Stomach (tissue), 9 donors: ENCODE measurements around the gene LHX1. TPM values are rescaled to one million over a fixed set of nuclear protein-coding genes. Genes with fewer than 3 reads are reported as not detected.

ENCODE experiments used
- DNase-seq, 2 donors: peaks; one replicate each; pipeline versions ENCODE4 v3.0.0 to v3.0.0-alpha.2; 2013 to 2019
- H3K27ac ChIP-seq, 5 donors: fragments of 200-600 bp in 4 of 5; sonication (generic) in 4 of 5; one replicate each; pipeline ENCODE4 v1.5.1; 2013 to 2019; ENCODE audit warnings: mild to moderate bottlenecking in 1 of 5, moderate library complexity in 1 of 5
- H3K27me3 ChIP-seq, 3 donors: fragments of 200-600 bp; sonication (generic); one replicate each; pipeline ENCODE4 v1.5.1; 2017 to 2019; ENCODE audit warnings: mixed run types in 1 of 3
- H3K36me3 ChIP-seq, 4 donors: fragments of 200-600 bp; sonication (generic); 1 replicate in 3 of 4; 2 replicates in 1 of 4; pipeline ENCODE4 v1.5.1; 2016 to 2019
- H3K4me1 ChIP-seq, 4 donors: fragments of 200-600 bp; sonication (generic); one replicate each; pipeline ENCODE4 v1.5.1; 2016 to 2019
- H3K4me3 ChIP-seq, 4 donors: fragments of 200-600 bp; sonication (generic) in 3 of 4; one replicate each; pipeline ENCODE4 v1.5.1; 2016 to 2019; ENCODE audit warnings: mild to moderate bottlenecking in 1 of 4
- H3K9me3 ChIP-seq, 4 donors: fragments of 200-600 bp; sonication (generic); one replicate each; pipeline ENCODE4 v1.5.1; 2016 to 2019
- EP300 ChIP-seq: sonication (generic); formaldehyde crosslinking; IDR thresholded peaks from one replicate; pipeline ENCODE4 v1.6.1; 2017; ENCODE audit warnings: antibody characterized with exemption
- POLR2A ChIP-seq, 4 donors: fragments of 450-650 bp; IDR thresholded peaks; one replicate each; pipeline ENCODE4 v1.6.1; 2016; ENCODE audit warnings: antibody characterized with exemption in 4 of 4, control low read depth in 2 of 4, mild to moderate bottlenecking in 1 of 4, moderate library complexity in 1 of 4
- POLR2AphosphoS5 ChIP-seq, 3 donors: sonication (generic); formaldehyde crosslinking; IDR thresholded peaks; one replicate each; pipeline ENCODE4 v1.6.1; 2016; ENCODE audit warnings: antibody characterized with exemption in 3 of 3
- WGBS, 5 donors: extraction: QIAGEN DNeasy Blood & Tissue Kit in 3 of 5; methylation state at CpG; one replicate each; pipeline versions ENCODE4 v1.1.5 to v1.1.7; 2013 to 2018; 5-methylcytosine and 5-hydroxymethylcytosine counted together
- intact Hi-C: fragments of 100-400 bp; cut with DNase I; formaldehyde crosslinking; loops from one replicate; pipeline ENCODE4 v1.15.1; 2023; ENCODE audit warnings: low total_unique reads
- polyA plus RNA-seq, 3 donors: library from polyadenylated mRNA; stranded (reverse); fragments of 200-250 nt; gene quantifications; one replicate each; pipeline ENCODE4 v1.2.3, GENCODE V29; 2013
- total RNA-seq, 5 donors: library from RNA; depleted of rRNA; stranded (reverse); fragments of >200 nt; gene quantifications; one replicate each; pipeline versions ENCODE4 v1.1.0 to v1.2.3, GENCODE V29; 2014 to 2016
- TF ChIP-seq, protein P1 (sequence below), 7 experiments: fragments of 450-650 bp in 4 of 7; fragments of 200-600 bp in 3 of 7; sonication (generic) in 3 of 7; IDR thresholded peaks; one replicate each; pipeline ENCODE4 v1.5.1; 2016 to 2019; ENCODE audit warnings: antibody characterized with exemption in 7 of 7, control low read depth in 2 of 7, mild to moderate bottlenecking in 1 of 7
- donor health status: healthy with polysubstance abuse.
- donor health status: Bipolar disorder and iron deficiency.
- donor health status: healthy.

Gene LHX1
- total and polyA plus RNA-seq, 8 donors: not detected

DNA sequence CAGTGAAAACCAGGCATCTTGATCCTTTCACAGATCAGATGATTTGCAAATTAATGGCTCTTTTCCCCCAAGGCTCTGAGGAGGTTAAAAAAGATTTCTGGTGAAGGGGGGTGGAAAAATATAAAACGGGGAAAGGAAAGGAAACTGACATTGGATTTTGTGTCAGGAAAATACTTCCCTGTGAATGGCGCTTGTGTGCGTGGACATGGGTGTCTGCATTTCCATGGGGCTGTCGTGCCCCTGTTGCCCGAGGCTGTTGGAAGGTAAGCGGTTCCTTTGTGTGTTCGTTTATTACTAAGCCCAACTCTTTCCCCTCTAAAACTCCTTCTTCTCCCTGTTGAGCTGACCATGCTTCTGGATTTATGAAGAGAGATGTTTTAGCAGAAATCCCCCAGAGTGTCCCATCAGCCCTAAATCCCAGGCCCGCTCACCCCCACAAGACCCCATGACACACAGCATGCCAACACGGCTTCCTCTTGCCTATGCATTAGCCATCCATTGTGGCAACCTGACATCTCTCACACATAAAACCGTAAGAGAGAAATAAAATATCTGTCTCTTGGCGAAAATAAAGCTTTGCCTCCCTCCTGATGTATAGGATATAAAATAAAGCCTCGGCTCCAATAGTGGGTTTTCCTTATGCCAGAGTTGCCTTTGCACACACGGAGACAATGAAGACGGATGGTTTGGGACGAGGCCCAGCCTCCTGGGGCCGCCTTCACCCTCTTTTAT lies 7.3 kb upstream of the LHX1 start:
- Histone ChIP-seq H3K36me3 (no peaks in the 10 kb centered on the region), H3K4me3 (no peak overlapping the region), H3K27ac (no peak overlapping the region), H3K27me3 (peaks cover 47 to 95% (median 78%) of the 10 kb centered on the region in 3 donors), H3K9me3 (no peaks in the 10 kb centered on the region), H3K4me1 (peaks cover 36 to 46% (median 40%) of the 10 kb centered on the region in 4 donors)
- DNase-seq: no peak
- 41 to 53% (median 44%) methylated on average over 16 of the region's 16 CpGs for WGBS, 5 donors
- intact Hi-C loops: no loop called here
- TF ChIP-seq POLR2AphosphoS5 (IDR thresholded peaks at IDR 0.05) (no peak), POLR2A (IDR thresholded peaks at IDR 0.05) (no peak), EP300 (no peak)
- TF ChIP-seq, protein P1, sequence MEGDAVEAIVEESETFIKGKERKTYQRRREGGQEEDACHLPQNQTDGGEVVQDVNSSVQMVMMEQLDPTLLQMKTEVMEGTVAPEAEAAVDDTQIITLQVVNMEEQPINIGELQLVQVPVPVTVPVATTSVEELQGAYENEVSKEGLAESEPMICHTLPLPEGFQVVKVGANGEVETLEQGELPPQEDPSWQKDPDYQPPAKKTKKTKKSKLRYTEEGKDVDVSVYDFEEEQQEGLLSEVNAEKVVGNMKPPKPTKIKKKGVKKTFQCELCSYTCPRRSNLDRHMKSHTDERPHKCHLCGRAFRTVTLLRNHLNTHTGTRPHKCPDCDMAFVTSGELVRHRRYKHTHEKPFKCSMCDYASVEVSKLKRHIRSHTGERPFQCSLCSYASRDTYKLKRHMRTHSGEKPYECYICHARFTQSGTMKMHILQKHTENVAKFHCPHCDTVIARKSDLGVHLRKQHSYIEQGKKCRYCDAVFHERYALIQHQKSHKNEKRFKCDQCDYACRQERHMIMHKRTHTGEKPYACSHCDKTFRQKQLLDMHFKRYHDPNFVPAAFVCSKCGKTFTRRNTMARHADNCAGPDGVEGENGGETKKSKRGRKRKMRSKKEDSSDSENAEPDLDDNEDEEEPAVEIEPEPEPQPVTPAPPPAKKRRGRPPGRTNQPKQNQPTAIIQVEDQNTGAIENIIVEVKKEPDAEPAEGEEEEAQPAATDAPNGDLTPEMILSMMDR (IDR thresholded peaks at IDR 0.05): no peak

DNA sequence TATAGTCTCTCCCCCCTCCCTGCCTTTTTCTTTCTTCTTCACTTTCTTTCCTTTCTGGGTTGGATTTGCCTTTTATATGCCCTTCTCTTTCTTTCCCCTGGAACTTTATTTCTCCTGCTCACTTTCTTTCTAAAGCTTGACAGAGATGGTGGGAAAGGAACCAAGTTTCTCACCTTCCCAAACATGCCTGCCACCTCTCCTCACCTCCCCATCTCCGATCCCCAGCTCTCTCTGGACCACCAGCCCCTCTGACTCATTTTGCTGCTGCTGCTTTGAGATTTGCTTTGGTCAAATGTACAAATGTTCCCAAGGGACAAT lies 6.7 kb upstream of the LHX1 start:
- TF ChIP-seq POLR2AphosphoS5 (IDR thresholded peaks at IDR 0.05) (no peak), EP300 (no peak)
- TF ChIP-seq, protein P1 (IDR thresholded peaks at IDR 0.05): no peak
- H3K27me3 ChIP-seq: peaks cover 52 to 95% (median 83%) of the 10 kb centered on the region in 3 donors
- H3K4me1 ChIP-seq: peaks cover 41 to 51% (median 45%) of the 10 kb centered on the region in 4 donors
- 45 to 81% (median 68%) methylated on average over 1 of the region's 1 CpG for whole genome bisulfite sequencing, 5 donors
- no peak overlapping the region for H3K4me3 ChIP-seq
- no peaks in the 10 kb centered on the region for H3K36me3 ChIP-seq
- H3K27ac ChIP-seq: no peak overlapping the region
- no peaks in the 10 kb centered on the region for H3K9me3 ChIP-seq
- no peak for DNase-seq
- intact Hi-C loops: no loop called here

DNA sequence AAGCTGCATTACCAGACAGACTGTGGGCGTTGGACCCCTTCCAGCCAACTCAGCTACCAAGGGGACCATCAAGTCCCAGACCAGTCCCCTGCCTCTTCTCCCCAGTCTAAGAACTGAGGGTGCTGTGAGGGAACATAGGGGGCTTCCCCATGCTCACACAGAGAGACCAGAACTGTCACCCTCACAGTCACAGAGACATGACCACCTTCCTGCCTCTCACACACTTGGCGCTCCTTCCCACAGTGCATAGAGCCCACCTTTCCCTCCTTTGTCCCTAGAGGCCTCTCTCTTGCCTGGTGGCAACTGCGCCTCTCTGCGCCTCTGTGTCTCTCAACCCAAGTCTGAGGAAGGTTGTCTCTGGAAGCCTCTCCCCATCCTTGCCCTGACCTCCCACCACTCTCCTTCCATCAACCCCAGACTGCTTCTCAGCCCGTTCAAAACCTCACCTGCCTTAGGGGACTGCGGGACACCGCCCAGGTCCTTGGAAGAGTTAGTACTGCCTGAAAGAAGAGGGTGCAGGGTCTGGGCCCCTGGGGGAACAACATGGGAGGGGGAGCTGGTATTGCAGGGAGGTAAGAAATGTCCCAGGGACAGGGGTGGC lies 6.1 kb upstream of the LHX1 start:
- no peak for DNase-seq
- intact Hi-C loops: no loop called here
- TF ChIP-seq EP300 (no peak), POLR2A (IDR thresholded peaks at IDR 0.05) (no peak), POLR2AphosphoS5 (IDR thresholded peaks at IDR 0.05) (no peak)
- TF ChIP-seq, protein P1 (IDR thresholded peaks at IDR 0.05): no peak
- Histone ChIP-seq H3K9me3 (no peaks in the 10 kb centered on the region), H3K27me3 (peaks cover 59 to 99% (median 89%) of the 10 kb centered on the region in 3 donors), H3K4me1 (peaks cover 47 to 58% (median 52%) of the 10 kb centered on the region in 4 donors), H3K4me3 (no peak overlapping the region), H3K36me3 (no peaks in the 10 kb centered on the region), H3K27ac (no peak overlapping the region)
- whole genome bisulfite sequencing, 5 donors: 39 to 54% (median 48%) methylated on average over 7 of the region's 7 CpGs

DNA sequence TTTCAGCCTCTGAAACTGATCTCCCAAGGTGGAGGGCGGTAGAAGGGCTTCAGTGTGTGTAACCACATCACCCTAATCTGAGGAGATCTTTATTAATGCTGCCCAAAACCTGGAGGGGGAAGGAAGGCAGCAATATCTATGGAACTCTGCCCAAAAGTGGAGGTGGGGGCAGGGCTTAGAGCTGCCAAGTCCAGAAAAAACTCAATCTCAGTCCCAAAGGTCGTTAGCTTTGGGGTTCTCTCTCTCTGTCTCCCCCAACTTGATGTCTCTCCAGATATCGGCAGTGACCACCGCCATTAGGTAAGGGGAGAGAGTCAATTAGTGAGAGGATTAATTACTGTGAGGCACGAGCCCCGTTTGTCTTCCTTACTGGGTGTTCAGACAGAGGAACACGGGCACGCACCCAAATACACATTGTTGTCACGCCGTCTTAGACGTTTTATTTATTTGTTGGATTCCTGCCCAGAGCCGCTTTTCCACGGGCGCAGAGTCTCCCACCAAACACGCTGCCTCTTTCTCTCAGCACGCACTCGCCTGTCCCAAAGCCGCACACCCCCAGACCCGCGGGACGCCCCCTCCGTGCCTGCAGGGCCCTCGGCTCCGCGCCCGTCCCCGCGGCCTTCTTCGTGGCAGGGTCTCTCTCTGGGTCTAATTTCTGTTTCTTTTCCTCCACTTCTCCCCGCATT lies 5.4 kb upstream of the LHX1 start:
- peak in 1 of 2 donors; percentile 66 for DNase-seq
- no peak overlapping the region for H3K27ac ChIP-seq
- peaks cover 54 to 64% (median 58%) of the 10 kb centered on the region in 4 donors for H3K4me1 ChIP-seq
- H3K9me3 ChIP-seq: no peaks in the 10 kb centered on the region
- peaks cover 65 to 100% (median 96%) of the 10 kb centered on the region in 3 donors for H3K27me3 ChIP-seq
- intact Hi-C loops: no loop called here
- H3K36me3 ChIP-seq: no peaks in the 10 kb centered on the region
- 2 to 4% (median 3%) methylated on average over 30 of the region's 30 CpGs for WGBS, 5 donors
- H3K4me3 ChIP-seq: peak overlapping the region; percentile 3 to 39 (median 22)
- TF ChIP-seq, protein P1 (IDR thresholded peaks at IDR 0.05): no peak
- TF ChIP-seq EP300: no peak
- TF ChIP-seq POLR2A (IDR thresholded peaks at IDR 0.05): no peak
- no peak for TF ChIP-seq POLR2AphosphoS5 (IDR thresholded peaks at IDR 0.05)
